Stimulated activated naive CD8-positive, alpha-beta T cell treated with anti-CD3 and anti-CD28 coated beads, Interleukin-15, Interleukin-2, amounts not matched to agents 100 ng/mL and 50 ng/mL, for 24 hours (primary cell): ENCODE results near the gene WARS2.
"Not testable (repeated sequence)": the region's sequence is repeated elsewhere in the genome, so short reads cannot be mapped to it uniquely, and the experiment has no call there.

Experiments used
- H3K27ac Mint-ChIP-seq: one replicate; pipeline ENCODE4 v1.8.0; 2021; ENCODE audit warnings: mild to moderate bottlenecking, mixed read lengths
- H3K27me3 Mint-ChIP-seq: one replicate; pipeline ENCODE4 v1.8.0; 2021; ENCODE audit warnings: mixed read lengths
- H3K36me3 Mint-ChIP-seq: one replicate; pipeline ENCODE4 v1.8.0; 2021; ENCODE audit warnings: low read depth, mixed read lengths
- H3K4me1 Mint-ChIP-seq: one replicate; pipeline ENCODE4 v1.8.0; 2021; ENCODE audit warnings: low read depth, mixed read lengths
- H3K4me3 Mint-ChIP-seq: one replicate; pipeline ENCODE4 v1.8.0; 2021; ENCODE audit warnings: mild to moderate bottlenecking, mixed read lengths
- H3K9me3 Mint-ChIP-seq: one replicate; pipeline ENCODE4 v1.8.0; 2021; ENCODE audit warnings: mixed read lengths

Gene WARS2

DNA sequence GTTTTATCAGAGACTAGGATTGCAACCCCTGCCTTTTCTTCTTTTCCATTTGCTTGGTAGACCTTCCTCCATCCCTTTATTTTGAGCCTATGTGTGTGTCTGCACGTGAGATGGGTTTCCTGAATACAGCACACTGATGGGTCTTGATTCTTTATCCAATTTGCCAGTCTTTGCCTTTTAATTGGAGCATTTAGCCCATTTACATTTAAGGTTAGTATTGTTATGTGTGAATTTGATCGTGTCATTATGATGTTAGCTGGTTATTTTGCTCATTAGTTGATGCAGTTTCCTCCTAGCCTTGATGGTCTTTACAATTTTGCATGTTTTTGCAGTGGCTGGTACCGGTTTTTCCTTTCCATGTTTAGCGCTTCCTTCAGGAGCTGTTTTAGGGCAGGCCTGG is 14.6 kb upstream of the WARS2 start:
- H3K4me3 Mint-ChIP-seq, H3K27ac Mint-ChIP-seq, H3K4me1 Mint-ChIP-seq, H3K27me3 Mint-ChIP-seq, H3K9me3 Mint-ChIP-seq: not testable (repeated sequence)
- peaks cover 85% of the 10 kb centered on the region for H3K36me3 Mint-ChIP-seq

DNA sequence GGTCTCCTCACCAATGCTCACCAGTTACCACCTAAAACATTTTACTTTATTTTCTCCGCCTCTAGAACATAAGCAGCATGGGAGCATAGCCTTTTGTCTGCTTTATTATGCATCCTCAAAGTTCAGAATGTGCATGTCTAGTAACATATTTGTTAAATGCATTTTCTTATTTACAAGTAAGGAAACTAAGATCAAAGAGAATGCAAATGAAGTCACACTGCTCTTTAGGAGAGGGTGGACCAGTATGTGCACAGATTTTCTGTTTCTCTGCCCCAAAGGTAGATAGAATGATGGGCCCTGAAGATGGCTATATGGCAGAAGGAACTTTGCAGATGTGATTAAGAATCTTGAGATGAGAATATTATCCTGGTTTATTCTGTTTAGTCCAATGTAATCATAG is 9.7 kb upstream of the WARS2 start:
- Mint-ChIP-seq H3K4me1 (no peaks in the 10 kb centered on the region), H3K27ac (no peak overlapping the region), H3K9me3 (no peaks in the 10 kb centered on the region), H3K27me3 (no peaks in the 10 kb centered on the region), H3K4me3 (no peak overlapping the region), H3K36me3 (peaks cover 81% of the 10 kb centered on the region)

GRCh38 chr1:119147661-119148090 is 7.2 kb upstream of the WARS2 start:
- H3K36me3 Mint-ChIP-seq, result peaks cover 76% of the 10 kb centered on the region
- no peaks in the 10 kb centered on the region for H3K9me3 Mint-ChIP-seq
- peaks cover 1% of the 10 kb centered on the region for H3K4me1 Mint-ChIP-seq
- no peak overlapping the region for H3K4me3 Mint-ChIP-seq
- H3K27ac Mint-ChIP-seq, result no peak overlapping the region
- H3K27me3 Mint-ChIP-seq, result no peaks in the 10 kb centered on the region

DNA sequence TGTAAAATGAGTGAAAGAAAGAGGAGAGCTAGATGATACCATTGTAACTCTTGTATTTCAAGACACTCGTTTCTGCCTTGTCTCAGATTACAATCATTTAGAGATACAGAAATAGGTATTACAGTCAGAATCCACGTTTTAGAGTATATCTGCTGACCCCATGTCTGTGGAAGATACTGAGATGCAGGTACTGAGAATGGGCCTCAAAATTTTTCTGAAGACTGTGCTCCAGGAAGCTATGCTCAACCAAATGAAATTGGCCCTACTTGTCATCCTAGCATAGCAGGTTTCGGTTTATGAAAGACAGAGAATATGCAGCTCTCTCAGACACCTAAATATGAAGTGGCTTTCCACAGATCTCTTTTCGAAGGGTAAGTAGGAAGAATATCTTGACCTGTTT is 6.0 kb upstream of the WARS2 start:
- Mint-ChIP-seq H3K9me3 (no peaks in the 10 kb centered on the region), H3K4me1 (peaks cover 12% of the 10 kb centered on the region), H3K4me3 (no peak overlapping the region), H3K27me3 (no peaks in the 10 kb centered on the region), H3K27ac (no peak overlapping the region), H3K36me3 (peaks cover 78% of the 10 kb centered on the region)

DNA sequence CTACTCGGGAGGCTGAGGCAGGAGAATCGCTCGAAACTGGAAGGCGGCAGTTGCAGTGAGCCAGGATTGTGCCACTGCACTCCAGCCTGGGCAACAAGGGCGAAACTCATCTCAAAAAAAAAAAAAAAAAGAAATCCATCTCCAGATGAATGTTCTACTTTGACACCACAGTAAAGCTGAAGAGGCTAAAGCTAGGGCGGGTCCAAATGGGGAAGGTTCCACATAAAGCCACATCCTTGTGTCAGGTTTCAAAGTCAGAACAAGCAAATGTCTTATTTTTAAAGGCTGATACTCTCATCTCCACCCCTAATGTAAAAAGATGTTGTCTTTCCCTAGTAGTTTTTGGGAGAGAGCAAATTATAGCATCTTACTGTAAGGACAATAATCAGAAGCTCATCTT is 4.4 kb upstream of the WARS2 start:
- H3K27me3 Mint-ChIP-seq, result no peaks in the 10 kb centered on the region
- H3K9me3 Mint-ChIP-seq, result no peaks in the 10 kb centered on the region
- peaks cover 17% of the 10 kb centered on the region for H3K4me1 Mint-ChIP-seq
- H3K36me3 Mint-ChIP-seq, result peaks cover 68% of the 10 kb centered on the region
- H3K4me3 Mint-ChIP-seq, result no peak overlapping the region
- no peak overlapping the region for H3K27ac Mint-ChIP-seq

DNA sequence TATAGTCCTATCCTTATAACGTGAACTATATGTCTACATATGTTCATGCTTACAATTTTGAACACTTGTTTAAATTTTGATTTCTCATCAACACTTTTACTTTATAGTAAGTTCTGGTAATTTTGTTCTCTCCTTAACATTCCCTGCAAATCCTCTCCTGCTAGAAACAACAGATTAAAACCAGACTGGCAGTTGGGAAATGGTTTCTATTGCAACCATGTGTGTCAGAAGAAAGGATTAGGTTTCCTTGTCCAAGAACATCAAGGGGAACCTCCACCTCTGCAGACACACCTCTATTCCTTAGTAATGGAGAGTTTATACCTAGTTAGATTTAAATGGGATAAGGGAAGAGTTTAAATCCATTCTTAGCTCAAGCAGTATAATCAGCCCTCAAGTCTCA is 3.3 kb upstream of the WARS2 start:
- Mint-ChIP-seq H3K36me3 (peaks cover 59% of the 10 kb centered on the region), H3K27ac (no peak overlapping the region), H3K4me1 (peaks cover 17% of the 10 kb centered on the region), H3K27me3 (no peaks in the 10 kb centered on the region), H3K9me3 (no peaks in the 10 kb centered on the region), H3K4me3 (no peak overlapping the region)

DNA sequence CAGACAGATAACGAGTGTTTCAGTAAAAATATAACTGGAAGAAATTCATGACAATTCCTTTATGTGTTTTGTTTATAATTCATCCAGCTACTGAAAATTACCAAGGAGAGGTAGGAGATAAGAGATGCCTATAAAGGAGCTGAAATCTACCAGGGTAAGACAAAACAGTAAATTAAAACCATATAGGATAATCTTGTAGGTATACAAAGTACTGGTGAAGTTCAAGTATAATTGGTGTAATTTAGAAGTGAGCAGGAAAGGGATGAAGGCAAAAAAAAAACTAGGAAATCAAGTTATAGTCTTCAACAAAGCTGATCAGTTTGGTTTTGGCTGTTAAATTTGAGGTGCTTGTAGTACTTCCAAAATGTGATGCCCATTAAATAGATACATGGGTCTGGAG is 1.2 kb upstream of the WARS2 start:
- no peak overlapping the region for H3K4me3 Mint-ChIP-seq
- no peak overlapping the region for H3K27ac Mint-ChIP-seq
- H3K9me3 Mint-ChIP-seq, result no peaks in the 10 kb centered on the region
- peaks cover 42% of the 10 kb centered on the region for H3K36me3 Mint-ChIP-seq
- H3K4me1 Mint-ChIP-seq, result peaks cover 17% of the 10 kb centered on the region
- H3K27me3 Mint-ChIP-seq, result no peaks in the 10 kb centered on the region

GRCh38 chr1:119141020-119141424 is 569 bp upstream of the WARS2 start:
- Mint-ChIP-seq H3K27me3 (no peaks in the 10 kb centered on the region), H3K36me3 (peaks cover 38% of the 10 kb centered on the region), H3K4me1 (peaks cover 17% of the 10 kb centered on the region), H3K9me3 (no peaks in the 10 kb centered on the region), H3K27ac (no peak overlapping the region), H3K4me3 (no peak overlapping the region)

DNA sequence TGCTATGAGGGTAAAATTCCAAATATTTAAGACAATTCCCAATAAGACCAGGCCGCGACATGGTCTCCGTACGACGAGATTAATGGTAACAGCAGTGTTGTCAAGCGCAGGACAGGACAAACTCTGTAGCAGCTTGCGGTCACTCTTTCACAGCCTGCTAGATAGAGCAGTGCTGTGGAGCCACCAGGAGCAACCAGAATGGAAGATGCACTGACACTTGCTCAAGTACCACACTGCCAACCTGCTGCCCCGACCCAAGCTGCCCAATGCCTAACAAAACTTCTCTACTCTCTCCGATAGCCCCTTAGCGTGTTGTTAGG is 636 bp downstream of the WARS2 start:
- no peaks in the 10 kb centered on the region for H3K9me3 Mint-ChIP-seq
- H3K27me3 Mint-ChIP-seq, result no peaks in the 10 kb centered on the region
- peaks cover 17% of the 10 kb centered on the region for H3K4me1 Mint-ChIP-seq
- no peak overlapping the region for H3K4me3 Mint-ChIP-seq
- peaks cover 30% of the 10 kb centered on the region for H3K36me3 Mint-ChIP-seq
- H3K27ac Mint-ChIP-seq, result no peak overlapping the region

DNA sequence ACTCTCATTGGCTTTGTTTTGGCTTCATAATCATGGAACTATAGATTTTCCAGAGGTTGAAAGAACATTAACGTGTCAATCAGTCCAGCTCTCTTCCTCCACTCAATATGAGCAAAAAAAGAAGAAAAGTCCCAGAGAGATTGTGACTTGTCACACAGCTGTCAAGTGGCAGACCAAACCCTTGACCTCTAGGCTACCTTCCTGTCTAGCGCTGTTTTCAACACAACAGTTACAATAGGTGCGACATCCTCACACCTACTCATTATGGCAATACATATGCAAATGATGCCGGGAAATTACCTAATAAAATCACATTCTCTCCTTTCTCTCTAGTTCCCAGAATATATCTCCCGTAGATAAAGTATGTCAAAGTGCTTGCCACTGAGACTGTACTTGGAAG is 1.1 kb downstream of the WARS2 start:
- H3K4me3 Mint-ChIP-seq, result no peak overlapping the region
- no peak overlapping the region for H3K27ac Mint-ChIP-seq
- peaks cover 17% of the 10 kb centered on the region for H3K4me1 Mint-ChIP-seq
- H3K27me3 Mint-ChIP-seq, result no peaks in the 10 kb centered on the region
- H3K36me3 Mint-ChIP-seq, result peaks cover 32% of the 10 kb centered on the region
- H3K9me3 Mint-ChIP-seq, result no peaks in the 10 kb centered on the region

DNA sequence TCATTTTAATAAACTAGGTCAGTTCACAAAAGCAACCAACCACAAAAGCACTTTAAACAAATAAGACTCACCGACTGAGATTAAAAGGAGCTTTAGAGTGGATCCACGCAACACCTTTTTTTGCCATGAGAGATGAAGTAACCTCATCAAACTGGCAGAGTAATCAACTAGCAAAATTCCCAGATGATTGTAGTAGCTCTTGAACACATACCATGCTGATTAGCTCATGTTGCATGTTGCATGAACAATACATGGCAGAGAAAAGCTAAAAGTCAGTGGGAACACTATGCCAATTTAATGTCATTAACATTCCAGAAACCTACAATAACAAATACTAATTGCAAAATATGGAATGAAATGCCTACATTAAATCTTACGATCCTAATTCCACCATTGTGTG is 4.1 kb downstream of the WARS2 start:
- no peaks in the 10 kb centered on the region for H3K27me3 Mint-ChIP-seq
- peaks cover 23% of the 10 kb centered on the region for H3K36me3 Mint-ChIP-seq
- H3K27ac Mint-ChIP-seq, result no peak overlapping the region
- H3K4me3 Mint-ChIP-seq, result no peak overlapping the region
- peaks cover 4% of the 10 kb centered on the region for H3K4me1 Mint-ChIP-seq
- H3K9me3 Mint-ChIP-seq, result no peaks in the 10 kb centered on the region

DNA sequence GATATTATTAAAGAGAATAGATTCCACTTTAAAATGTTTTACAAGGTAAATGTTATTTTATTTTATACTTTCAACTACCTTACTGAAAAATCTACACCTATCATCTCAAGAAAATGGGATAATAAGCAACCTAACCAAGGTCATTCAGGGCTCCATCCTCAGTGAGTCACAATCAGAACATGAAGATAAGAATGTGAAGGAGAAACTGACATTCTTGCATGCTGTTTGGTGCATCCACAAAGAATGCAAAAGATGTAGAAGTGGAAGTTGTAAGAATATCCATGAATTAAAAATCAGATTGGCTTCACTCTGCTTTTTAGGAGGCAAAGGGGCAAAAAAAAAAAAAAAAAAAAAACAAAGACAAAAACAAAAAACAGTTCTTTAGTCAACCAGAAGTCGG is 6.5 kb downstream of the WARS2 start:
- Mint-ChIP-seq H3K4me1 (no peaks in the 10 kb centered on the region), H3K36me3 (peaks cover 26% of the 10 kb centered on the region)

DNA sequence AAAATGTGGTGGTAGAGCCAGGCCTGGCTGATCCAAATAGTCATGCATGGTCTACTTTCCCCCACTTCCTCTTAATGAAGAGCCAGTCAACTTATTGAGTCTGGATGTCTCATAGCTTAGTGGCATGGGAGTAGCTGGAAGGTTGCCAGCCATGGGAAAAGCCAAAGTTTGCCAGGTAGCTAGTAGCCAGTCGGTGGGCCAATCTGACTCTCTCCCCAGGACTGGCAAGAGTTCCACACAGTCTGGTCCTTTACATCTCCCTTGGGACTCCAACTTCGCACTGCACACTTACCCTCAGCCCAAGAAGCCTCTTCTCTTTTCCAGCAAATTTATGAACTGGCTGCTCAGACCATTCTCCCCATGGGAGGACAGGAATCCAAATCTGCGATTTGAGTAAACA is 8.3 kb downstream of the WARS2 start:
- peaks cover 5% of the 10 kb centered on the region for H3K9me3 Mint-ChIP-seq
- H3K36me3 Mint-ChIP-seq, result peaks cover 31% of the 10 kb centered on the region
- no peaks in the 10 kb centered on the region for H3K4me1 Mint-ChIP-seq
- H3K4me3 Mint-ChIP-seq, result no peak overlapping the region
- H3K27me3 Mint-ChIP-seq, result no peaks in the 10 kb centered on the region
- H3K27ac Mint-ChIP-seq, result no peak overlapping the region

More for the DNA sequence above, 6.5 kb downstream of the WARS2 start:
- Mint-ChIP-seq H3K27ac (no peak overlapping the region), H3K4me3 (no peak overlapping the region), H3K27me3 (no peaks in the 10 kb centered on the region), H3K9me3 (no peaks in the 10 kb centered on the region)

- H3K4me1 Mint-ChIP-seq, result no peaks in the 10 kb centered on the region
- no peak overlapping the region for H3K4me3 Mint-ChIP-seq
- no peaks in the 10 kb centered on the region for H3K27me3 Mint-ChIP-seq
- peaks cover 20% of the 10 kb centered on the region for H3K9me3 Mint-ChIP-seq
- no peak overlapping the region for H3K27ac Mint-ChIP-seq
- peaks cover 45% of the 10 kb centered on the region for H3K36me3 Mint-ChIP-seq
Measured at GRCh38 chr1:119125874-119126273, 14.6 kb downstream of the WARS2 start.

DNA sequence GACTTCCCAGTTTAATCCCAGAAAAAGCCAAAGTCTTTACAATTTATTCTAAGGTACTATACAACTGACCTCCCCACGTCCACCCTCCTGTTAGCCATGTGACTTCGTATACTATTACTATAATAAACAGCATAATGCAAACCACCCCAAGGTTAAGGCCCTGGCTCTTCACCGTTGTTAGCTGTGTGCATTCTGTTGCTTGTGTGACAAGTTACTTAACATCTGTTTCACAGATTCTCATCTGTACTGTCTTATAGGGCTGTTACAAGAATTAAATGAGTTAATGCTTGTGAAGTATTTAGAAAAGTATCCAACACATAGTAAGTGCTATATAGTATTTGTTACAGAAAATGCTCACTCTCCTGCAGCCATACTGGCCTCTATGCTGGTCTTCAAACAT is 15.7 kb downstream of the WARS2 start:
- no peaks in the 10 kb centered on the region for H3K4me1 Mint-ChIP-seq
- no peaks in the 10 kb centered on the region for H3K27me3 Mint-ChIP-seq
- H3K9me3 Mint-ChIP-seq, result peaks cover 24% of the 10 kb centered on the region
- H3K36me3 Mint-ChIP-seq, result peaks cover 53% of the 10 kb centered on the region
- no peak overlapping the region for H3K4me3 Mint-ChIP-seq
- H3K27ac Mint-ChIP-seq, result no peak overlapping the region

DNA sequence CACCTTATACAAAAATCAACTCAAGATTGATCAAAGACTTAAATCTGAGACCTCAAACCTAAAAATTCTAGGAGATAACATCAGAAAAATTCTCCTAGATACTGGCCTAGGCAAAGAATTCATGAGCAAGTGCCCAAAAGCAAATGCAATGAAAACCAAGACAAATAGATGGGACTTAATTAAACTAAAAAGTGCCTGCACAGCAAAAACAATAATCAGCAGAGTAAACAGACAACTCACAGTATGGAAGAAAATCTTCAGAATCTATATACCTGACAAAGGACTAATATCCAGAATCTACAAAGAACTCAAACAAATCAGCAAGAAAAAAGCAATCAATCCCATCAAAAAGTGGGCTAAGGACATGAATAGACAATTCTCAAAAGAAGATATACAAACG is 18.6 kb downstream of the WARS2 start:
- H3K36me3 Mint-ChIP-seq, result peaks cover 60% of the 10 kb centered on the region
- not testable (repeated sequence) for H3K4me1 Mint-ChIP-seq, H3K27ac Mint-ChIP-seq

GRCh38 chr1:119116725-119117124 is 23.7 kb downstream of the WARS2 start:
- Mint-ChIP-seq H3K4me1 (no peaks in the 10 kb centered on the region), H3K9me3 (peaks cover 24% of the 10 kb centered on the region), H3K4me3 (no peak overlapping the region), H3K27ac (no peak overlapping the region), H3K36me3 (peaks cover 66% of the 10 kb centered on the region), H3K27me3 (no peaks in the 10 kb centered on the region)

More for the DNA sequence above, 18.6 kb downstream of the WARS2 start:
- H3K4me3 Mint-ChIP-seq, H3K27me3 Mint-ChIP-seq: not testable (repeated sequence)
- peaks cover 21% of the 10 kb centered on the region for H3K9me3 Mint-ChIP-seq
